H1 (cell line): ENCODE results near the gene MFAP3. TPM values are rescaled to one million over a fixed set of nuclear protein-coding genes. Genes with fewer than 3 reads are reported as not detected.

Experiments used
- CTCF ChIA-PET: fragments of 300-600 bp; sonication (Branson Sonifier 250); formaldehyde crosslinking; loops from one replicate; lab custom pipeline; 2021; ENCODE audit not compliant: partially characterized antibody; lab: Charles Lee
- POLR2A ChIA-PET: fragments of 300-600 bp; sonication (Branson Sonifier 250); formaldehyde crosslinking; loops from one replicate; lab custom pipeline; 2021; ENCODE audit warnings: inconsistent platforms; ENCODE audit not compliant: partially characterized antibody; lab: Charles Lee
- DNase-seq, 2 experiments: peaks; one replicate each; pipeline versions ENCODE4 v3.0.0 to v3.0.0-alpha.2; 2010 to 2022; ENCODE audit warnings: low spot score in 2 of 2, low read depth in 1 of 2, mixed read lengths in 1 of 2
- FAIRE-seq: peaks from 2 replicates; lab custom pipeline; 2011; peaks lifted over from hg19 to GRCh38; lab: Jason Lieb, UNC
- H2AFZ ChIP-seq: 2 replicates; pipeline ENCODE4 v1.8.1; 2012; ENCODE audit warnings: low read length, inconsistent platforms
- H2AK5ac ChIP-seq: 2 replicates; pipeline ENCODE4 v1.6.1; 2013; ENCODE audit warnings: low read depth, low read length
- H2BK120ac ChIP-seq: replicated peaks from 2 replicates; pipeline ENCODE3; 2013; ENCODE audit warnings: low read depth, low read length, inconsistent platforms
- H2BK12ac ChIP-seq: 2 replicates; pipeline ENCODE4 v1.6.1; 2013; ENCODE audit warnings: low read depth, low read length
- H2BK15ac ChIP-seq: 2 replicates; pipeline ENCODE4 v1.6.1; 2013; ENCODE audit warnings: low read length
- H2BK20ac ChIP-seq: 2 replicates; pipeline ENCODE4 v1.6.1; 2013; ENCODE audit warnings: low read length
- H2BK5ac ChIP-seq: 2 replicates; pipeline ENCODE4 v1.6.1; 2013; ENCODE audit warnings: low read depth, low read length
- H3K14ac ChIP-seq: 2 replicates; pipeline ENCODE4 v1.6.1; 2013; ENCODE audit warnings: inconsistent platforms; ENCODE audit not compliant: insufficient read length
- H3K18ac ChIP-seq: 2 replicates; pipeline ENCODE4 v1.6.1; 2013; ENCODE audit warnings: low read length; ENCODE audit errors: extremely low read depth
- H3K23ac ChIP-seq: 2 replicates; pipeline ENCODE4 v1.6.1; 2013; ENCODE audit warnings: inconsistent platforms; ENCODE audit not compliant: insufficient read length
- H3K23me2 ChIP-seq: 2 replicates; pipeline ENCODE4 v1.6.1; 2013; ENCODE audit warnings: low read depth, low read length
- H3K27ac ChIP-seq: 2 replicates; pipeline ENCODE4 v1.6.1; 2011; ENCODE audit warnings: low read depth, low read length, inconsistent platforms
- H3K27me3 ChIP-seq, 4 experiments: replicated peaks in 1 of 4; 1 replicate in 1 of 4; 2 replicates in 3 of 4; pipeline versions ENCODE4 v1.6.1 to v1.8.1; 2011 to 2013; ENCODE audit warnings: low read length in 3 of 4, mild to moderate bottlenecking in 3 of 4, inconsistent platforms in 2 of 4, mixed read lengths in 2 of 4, moderate library complexity in 1 of 4; ENCODE audit not compliant: control insufficient read depth in 3 of 4, insufficient read depth in 3 of 4; ENCODE audit errors: extremely low read depth in 1 of 4
- H3K36me3 ChIP-seq, 4 experiments: 2 replicates each; pipeline versions ENCODE4 v1.6.1 to v1.8.1; 2011 to 2013; ENCODE audit warnings: mild to moderate bottlenecking in 4 of 4, low read length in 3 of 4, moderate library complexity in 2 of 4, control low read depth in 1 of 4, inconsistent platforms in 1 of 4; ENCODE audit not compliant: insufficient read depth in 4 of 4, control insufficient read depth in 2 of 4
- H3K4ac ChIP-seq: replicated peaks from 2 replicates; pipeline ENCODE3; 2013; ENCODE audit warnings: low read length, low read depth, mixed read lengths, inconsistent platforms; ENCODE audit not compliant: insufficient read length
- H3K4me1 ChIP-seq, 4 experiments: replicated peaks in 1 of 4; 1 replicate in 1 of 4; 2 replicates in 3 of 4; pipeline versions ENCODE4 v1.6.1 to v1.8.1; 2011 to 2013; ENCODE audit warnings: low read length in 3 of 4, inconsistent platforms in 2 of 4, mixed read lengths in 1 of 4; ENCODE audit not compliant: insufficient read depth in 4 of 4, control insufficient read depth in 3 of 4
- H3K4me2 ChIP-seq, 2 experiments: 2 replicates each; pipeline versions ENCODE4 v1.6.1 to v1.8.1; 2011 to 2013; ENCODE audit warnings: low read depth in 2 of 2, low read length in 2 of 2, control low read depth in 1 of 2, inconsistent platforms in 1 of 2, mild to moderate bottlenecking in 1 of 2; ENCODE audit not compliant: insufficient read depth in 1 of 2
- H3K4me3 ChIP-seq, 4 experiments: fragments of 200-600, 300-600 bp in 1 of 4; sonication (generic), shearing (Covaris generic), sonication (Bioruptor Twin) in 1 of 4; 2 replicates each; pipeline versions ENCODE4 v1.5.1 to v1.8.1; 2011 to 2016; ENCODE audit warnings: low read length in 4 of 4, low read depth in 3 of 4, control low read depth in 2 of 4, inconsistent platforms in 2 of 4, mild to moderate bottlenecking in 2 of 4, mixed read lengths in 1 of 4, moderate library complexity in 1 of 4; ENCODE audit not compliant: insufficient read depth in 2 of 4; ENCODE audit errors: extremely low read depth in 1 of 4
- H3K56ac ChIP-seq: replicated peaks from 2 replicates; pipeline ENCODE3; 2013; ENCODE audit warnings: low read depth, mild to moderate bottlenecking, mixed read lengths, low read length, inconsistent platforms; ENCODE audit not compliant: insufficient read length
- H3K79me1 ChIP-seq: 2 replicates; pipeline ENCODE4 v1.6.1; 2013; ENCODE audit warnings: low read depth, low read length, control low read depth
- H3K79me2 ChIP-seq, 2 experiments: 2 replicates each; pipeline versions ENCODE4 v1.6.1 to v1.8.1; 2012 to 2013; ENCODE audit warnings: low read length in 2 of 2, mild to moderate bottlenecking in 2 of 2, inconsistent platforms in 1 of 2; ENCODE audit not compliant: insufficient read depth in 2 of 2, control insufficient read depth in 1 of 2
- H3K9ac ChIP-seq, 4 experiments: replicated peaks in 1 of 4; 1 replicate in 1 of 4; 2 replicates in 3 of 4; pipeline versions ENCODE4 v1.6.1 to v1.8.1; 2011 to 2013; ENCODE audit warnings: low read depth in 3 of 4, low read length in 3 of 4, control low read depth in 2 of 4, mild to moderate bottlenecking in 2 of 4, moderate library complexity in 2 of 4, inconsistent platforms in 1 of 4; ENCODE audit errors: extremely low read depth in 1 of 4
- H3K9me3 ChIP-seq, 2 experiments: 2 replicates each; pipeline versions ENCODE4 v1.6.1 to v1.8.1; 2012 to 2013; ENCODE audit warnings: mild to moderate bottlenecking in 2 of 2, moderate library complexity in 2 of 2, control low read depth in 1 of 2, inconsistent platforms in 1 of 2, low read depth in 1 of 2, low read length in 1 of 2, mixed read lengths in 1 of 2; ENCODE audit not compliant: insufficient read depth in 2 of 2
- H4K20me1 ChIP-seq, 2 experiments: replicated peaks in 1 of 2; 2 replicates each; pipeline versions ENCODE3 to v1.8.1; 2011 to 2013; ENCODE audit warnings: inconsistent platforms in 2 of 2, low read length in 2 of 2, mild to moderate bottlenecking in 1 of 2; ENCODE audit not compliant: insufficient read depth in 2 of 2, control insufficient read depth in 1 of 2
- H4K5ac ChIP-seq: 2 replicates; pipeline ENCODE4 v1.6.1; 2013; ENCODE audit warnings: low read length, low read depth, mixed read lengths, inconsistent platforms; ENCODE audit not compliant: insufficient read length
- H4K8ac ChIP-seq: 2 replicates; pipeline ENCODE4 v1.8.0; 2013; ENCODE audit warnings: mild to moderate bottlenecking, moderate library complexity, low read length, inconsistent platforms; ENCODE audit not compliant: insufficient read depth; ENCODE audit errors: extremely low read depth
- H4K91ac ChIP-seq: replicated peaks from 2 replicates; pipeline ENCODE3; 2013; ENCODE audit warnings: low read length, mixed read lengths, inconsistent platforms; ENCODE audit not compliant: insufficient read length
- ATF3 ChIP-seq: IDR thresholded peaks from 2 replicates; pipeline ENCODE4 v1.6.1; 2011; ENCODE audit warnings: low read depth, mild to moderate bottlenecking, low read length; ENCODE audit not compliant: insufficient read depth
- CBX5 ChIP-seq: fragments of 300-800, 300-1000 bp; sonication (generic); IDR thresholded peaks from 2 replicates; pipeline ENCODE4 v1.7.1; 2016; ENCODE audit warnings: antibody characterized with exemption, low read length, low read depth
- JUN ChIP-seq: IDR thresholded peaks from 2 replicates; pipeline ENCODE4 v1.6.1; 2011; ENCODE audit warnings: low read depth, mild to moderate bottlenecking, improper control_type of control experiment, low read length
- KDM4A ChIP-seq: IDR thresholded peaks from one replicate; pipeline ENCODE4 v1.7.1; 2012; ENCODE audit warnings: low read depth, mild to moderate bottlenecking, moderate library complexity, low read length, inconsistent platforms; ENCODE audit not compliant: severe bottlenecking
- SP4 ChIP-seq: IDR thresholded peaks from 2 replicates; pipeline ENCODE4 v1.6.1; 2012; ENCODE audit warnings: low read length, inconsistent platforms
- USF2 ChIP-seq: IDR thresholded peaks from 2 replicates; pipeline ENCODE4 v1.6.1; 2011; ENCODE audit warnings: low read length, improper control_type of control experiment
- ZNF274 ChIP-seq: IDR thresholded peaks from 2 replicates; pipeline ENCODE4 v1.7.0; 2012; ENCODE audit warnings: low read length, borderline replicate concordance; ENCODE audit errors: extremely low read depth
- WGBS, 2 experiments: shearing (Covaris generic) in 1 of 2; methylation state at CpG; one replicate each; pipeline versions ENCODE4 v1.1.6 to v1.1.7; 2013 to 2015; ENCODE audit warnings: low lambda C conversion rate in 2 of 2, mixed read lengths in 2 of 2, inconsistent platforms in 1 of 2, low coverage in 1 of 2, missing lambda C conversion rate in 1 of 2; ENCODE audit not compliant: insufficient replicate concordance in 2 of 2, insufficient coverage in 1 of 2, insufficient read length in 1 of 2; ENCODE audit errors: extremely low coverage in 1 of 2, missing lambda C conversion rate in 1 of 2; 5-methylcytosine and 5-hydroxymethylcytosine counted together
- polyA plus RNA-seq, 7 experiments: library from polyadenylated mRNA; depleted of rRNA in 3 of 7; stranded (reverse) in 5 of 7; unstranded in 2 of 7; fragments of >200 nt in 5 of 7; fragments of 200-250 nt in 2 of 7; gene quantifications; 1 replicate in 5 of 7; 2 replicates in 1 of 7; 4 replicates in 1 of 7; pipeline versions ENCODE4 v1.2.1 to v1.2.3, GENCODE V29; 2011 to 2013; ENCODE audit warnings: missing spikeins in 2 of 7, mixed read lengths in 2 of 7
- total RNA-seq: library from RNA; stranded (reverse); fragmentation: NEBNext Ultra II Directional; extraction: Animal tissue kit (Norgen Biotek cat#: 25700); gene quantifications from 2 replicates; pipeline ENCODE4 v1.2.1, GENCODE V29; 2021

MFAP3 gene
- total and polyA plus RNA-seq, 2 of the 8 experiments (the other 6 are each of a cell fraction or from before 2014, with no cell fraction given) = 13.7 to 27.0 TPM

GRCh38 chr5:154059583-154059982, 20.8 kb downstream of the MFAP3 start:
- Histone ChIP-seq H4K20me1 (peaks cover 2 to 15% of the 10 kb centered on the region in 2 experiments), H2AFZ (no peak overlapping the region), H4K91ac (no peak overlapping the region)
- TF ChIP-seq ZNF274 (no peak), CBX5 (no peak), USF2 (no peak), JUN (no peak), KDM4A (no peak), SP4 (no peak), ATF3 (no peak)
- TF ChIP-seq, all 59 proteins: peak for 0
- Histone ChIP-seq H3K4ac (no peak overlapping the region), H3K23ac (no peak overlapping the region), H3K18ac (no peak overlapping the region), H2BK120ac (no peak overlapping the region), H4K5ac (no peak overlapping the region), H2AK5ac (no peak overlapping the region), H3K79me2 (no peaks in the 10 kb centered on the region), H3K79me1 (no peaks in the 10 kb centered on the region), H3K4me2 (no peak overlapping the region), H3K36me3 (no peaks in the 10 kb centered on the region; a peak in 1 of 8 replicates), H2BK20ac (no peak overlapping the region), H2BK5ac (no peak overlapping the region), H4K8ac (no peak overlapping the region), H3K56ac (no peak overlapping the region), H2BK12ac (no peak overlapping the region), H3K4me3 (no peak overlapping the region), H2BK15ac (no peak overlapping the region), H3K27me3 (no peaks in the 10 kb centered on the region; a peak in 1 of 7 replicates), H3K9me3 (no peaks in the 10 kb centered on the region), H3K9ac (no peak overlapping the region), H3K4me1 (peaks cover 0 to 19% (median 2%) of the 10 kb centered on the region in 4 experiments; a peak in 2 of 7 replicates), H3K27ac (no peak overlapping the region), H3K23me2 (no peaks in the 10 kb centered on the region), H3K14ac (no peak overlapping the region)
- no peak for FAIRE-seq
- CTCF ChIA-PET = interaction anchor here (0.7 to 6.8 kb wide), 9 partner anchors 9 to 345 kb away, joined by 3 to 33 read pairs (median 4); no protein-coding TSS in a partner anchor
- POLR2A ChIA-PET = interaction anchor here (0.7 to 2.1 kb wide), 2 partner anchors 10 to 14 kb away, joined by 3 to 7 read pairs; no protein-coding TSS in a partner anchor
- no peak for DNase-seq
- WGBS, 2 experiments = 88% methylated on average over 4 of the region's 4 CpGs; no CpG with 5 or more reads in 1 of the 2 experiments
